Transverse colon (tissue), 4 donors: ENCODE measurements around the gene MSI2.

ENCODE experiments used
- POLR2A ChIP-seq: fragments of 450-650 bp; IDR thresholded peaks from one replicate; pipeline ENCODE4 v1.6.1; 2016; ENCODE audit warnings: antibody characterized with exemption, mild to moderate bottlenecking, moderate library complexity
- POLR2AphosphoS5 ChIP-seq, 3 donors: sonication (generic); formaldehyde crosslinking; IDR thresholded peaks; one replicate each; pipeline ENCODE4 v1.6.1; 2016; ENCODE audit warnings: antibody characterized with exemption in 3 of 3
- TF ChIP-seq, protein P1 (sequence below), 5 experiments: fragments of 200-600 bp in 3 of 5; fragments of 450-650 bp in 2 of 5; sonication (generic) in 3 of 5; IDR thresholded peaks; 1 replicate in 2 of 5; 2 replicates in 3 of 5; pipeline ENCODE4 v1.5.1; 2016 to 2017; ENCODE audit warnings: antibody characterized with exemption in 5 of 5, inconsistent platforms in 3 of 5, mild to moderate bottlenecking in 2 of 5, moderate library complexity in 1 of 5

DNA sequence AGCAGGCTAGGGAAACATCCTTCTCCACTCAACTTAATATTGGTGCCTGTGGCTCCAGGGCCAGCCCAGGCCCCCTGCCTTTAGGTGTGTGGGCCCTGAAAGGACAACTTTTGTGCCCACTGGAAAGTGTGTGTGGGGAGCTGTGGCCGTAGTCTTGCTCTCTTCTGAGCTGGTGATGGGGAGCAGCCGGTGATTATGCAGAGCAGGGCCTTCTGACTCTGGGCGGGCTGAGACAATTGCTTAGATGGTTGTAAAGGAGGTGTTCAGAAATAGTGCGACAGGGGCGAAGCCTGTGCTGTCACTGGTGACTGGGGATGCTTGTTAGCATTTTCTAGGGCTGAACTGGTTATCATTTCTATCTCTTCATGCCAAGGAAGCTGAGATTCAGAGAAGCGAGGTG lies 62.6 kb downstream of the MSI2 start:
- TF ChIP-seq POLR2A, result no peak
- TF ChIP-seq, protein P1, sequence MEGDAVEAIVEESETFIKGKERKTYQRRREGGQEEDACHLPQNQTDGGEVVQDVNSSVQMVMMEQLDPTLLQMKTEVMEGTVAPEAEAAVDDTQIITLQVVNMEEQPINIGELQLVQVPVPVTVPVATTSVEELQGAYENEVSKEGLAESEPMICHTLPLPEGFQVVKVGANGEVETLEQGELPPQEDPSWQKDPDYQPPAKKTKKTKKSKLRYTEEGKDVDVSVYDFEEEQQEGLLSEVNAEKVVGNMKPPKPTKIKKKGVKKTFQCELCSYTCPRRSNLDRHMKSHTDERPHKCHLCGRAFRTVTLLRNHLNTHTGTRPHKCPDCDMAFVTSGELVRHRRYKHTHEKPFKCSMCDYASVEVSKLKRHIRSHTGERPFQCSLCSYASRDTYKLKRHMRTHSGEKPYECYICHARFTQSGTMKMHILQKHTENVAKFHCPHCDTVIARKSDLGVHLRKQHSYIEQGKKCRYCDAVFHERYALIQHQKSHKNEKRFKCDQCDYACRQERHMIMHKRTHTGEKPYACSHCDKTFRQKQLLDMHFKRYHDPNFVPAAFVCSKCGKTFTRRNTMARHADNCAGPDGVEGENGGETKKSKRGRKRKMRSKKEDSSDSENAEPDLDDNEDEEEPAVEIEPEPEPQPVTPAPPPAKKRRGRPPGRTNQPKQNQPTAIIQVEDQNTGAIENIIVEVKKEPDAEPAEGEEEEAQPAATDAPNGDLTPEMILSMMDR (IDR thresholded peaks at IDR 0.05), result no peak
- TF ChIP-seq POLR2AphosphoS5 (IDR thresholded peaks at IDR 0.05), result no peak
